ENCODE measurements around the gene WIPF3.
A peak's percentile ranks its signal among the peaks of the same experiment; 100 is the strongest.

WIPF3 gene

GRCh38 chr7:29919790-29920189 is 113.5 kb downstream of the WIPF3 start:
- DNase-seq = no peak

- DNase-seq = no peak
These were observed 114.2 kb downstream of the WIPF3 start for GRCh38 chr7:29920491-29920890.

- peak; percentile 25 for DNase-seq
These were observed 115.2 kb downstream of the WIPF3 start for GRCh38 chr7:29921404-29922010.

- DNase-seq = no peak
These were observed 116.8 kb downstream of the WIPF3 start for GRCh38 chr7:29922921-29923700.

- no peak for DNase-seq
These were observed 117.7 kb downstream of the WIPF3 start for GRCh38 chr7:29924006-29924405.

- no peak for DNase-seq
These were observed 118.4 kb downstream of the WIPF3 start for GRCh38 chr7:29924684-29925083.

GRCh38 chr7:29926216-29926615 is 119.9 kb downstream of the WIPF3 start:
- DNase-seq = no peak

GRCh38 chr7:29926741-29927140 is 120.4 kb downstream of the WIPF3 start:
- DNase-seq = no peak

GRCh38 chr7:29929018-29929807 is 122.9 kb downstream of the WIPF3 start:
- no peak for DNase-seq

- DNase-seq = no peak
These were observed 128.8 kb downstream of the WIPF3 start for GRCh38 chr7:29935111-29935510.

- no peak for DNase-seq
These were observed 130.8 kb downstream of the WIPF3 start for GRCh38 chr7:29937132-29937531.

GRCh38 chr7:29940199-29940598 is 133.9 kb downstream of the WIPF3 start:
- DNase-seq = no peak

GRCh38 chr7:29945259-29945809 is 139.0 kb downstream of the WIPF3 start:
- no peak for DNase-seq

GRCh38 chr7:29946428-29947186 is 140.3 kb downstream of the WIPF3 start:
- DNase-seq = no peak

GRCh38 chr7:29948587-29948986 is 142.3 kb downstream of the WIPF3 start:
- no peak for DNase-seq

GRCh38 chr7:29950480-29950879 is 144.2 kb downstream of the WIPF3 start:
- DNase-seq = no peak

GRCh38 chr7:29951206-29951605 is 144.9 kb downstream of the WIPF3 start:
- DNase-seq = no peak

GRCh38 chr7:29953726-29954347 is 147.5 kb downstream of the WIPF3 start:
- DNase-seq = no peak

GRCh38 chr7:29955075-29955792 is 148.9 kb downstream of the WIPF3 start:
- no peak for DNase-seq

GRCh38 chr7:29955799-29956486 is 149.6 kb downstream of the WIPF3 start:
- no peak for DNase-seq

GRCh38 chr7:29956487-29956836 is 150.2 kb downstream of the WIPF3 start:
- DNase-seq = no peak

Measured in central memory CD4-positive, alpha-beta T cell (primary cell).